GM12875 (cell line): ENCODE results near the gene SGK1.
"Not testable (repeated sequence)": the region's sequence is repeated elsewhere in the genome, so short reads cannot be mapped to it uniquely, and the experiment has no call there.

ENCODE experiments used
- H3K4me3 ChIP-seq: one replicate; pipeline ENCODE4 v1.5.1; 2011; ENCODE audit warnings: low read depth, low read length, control low read depth
- TF ChIP-seq, protein P1 (sequence below): IDR thresholded peaks from 2 replicates; pipeline ENCODE4 v1.5.1; 2011; ENCODE audit warnings: low read depth, mild to moderate bottlenecking, control low read depth, inconsistent platforms, low read length, moderate library complexity, borderline replicate concordance; ENCODE audit not compliant: insufficient read depth

Gene SGK1

DNA sequence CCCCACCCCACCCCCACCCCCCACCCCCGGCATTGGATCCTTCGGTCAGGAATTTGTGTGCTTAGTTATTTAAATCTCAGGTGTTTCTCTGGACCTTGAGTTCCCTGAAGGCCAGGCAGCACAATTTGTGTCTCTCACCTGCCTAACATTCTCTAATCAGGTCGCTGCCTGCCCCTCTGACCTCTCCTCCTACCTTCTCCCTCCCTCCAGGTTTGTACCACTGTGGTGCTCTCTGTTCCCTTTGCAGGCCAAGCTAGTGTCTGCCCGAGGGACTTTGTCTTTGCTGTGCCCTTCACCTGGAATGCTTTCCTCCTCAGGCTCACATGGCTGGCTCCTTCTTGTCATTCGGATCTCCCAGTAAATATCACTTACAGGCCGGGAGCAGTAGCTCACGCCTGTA is 134.1 kb downstream of the SGK1 start:
- TF ChIP-seq, protein P1, sequence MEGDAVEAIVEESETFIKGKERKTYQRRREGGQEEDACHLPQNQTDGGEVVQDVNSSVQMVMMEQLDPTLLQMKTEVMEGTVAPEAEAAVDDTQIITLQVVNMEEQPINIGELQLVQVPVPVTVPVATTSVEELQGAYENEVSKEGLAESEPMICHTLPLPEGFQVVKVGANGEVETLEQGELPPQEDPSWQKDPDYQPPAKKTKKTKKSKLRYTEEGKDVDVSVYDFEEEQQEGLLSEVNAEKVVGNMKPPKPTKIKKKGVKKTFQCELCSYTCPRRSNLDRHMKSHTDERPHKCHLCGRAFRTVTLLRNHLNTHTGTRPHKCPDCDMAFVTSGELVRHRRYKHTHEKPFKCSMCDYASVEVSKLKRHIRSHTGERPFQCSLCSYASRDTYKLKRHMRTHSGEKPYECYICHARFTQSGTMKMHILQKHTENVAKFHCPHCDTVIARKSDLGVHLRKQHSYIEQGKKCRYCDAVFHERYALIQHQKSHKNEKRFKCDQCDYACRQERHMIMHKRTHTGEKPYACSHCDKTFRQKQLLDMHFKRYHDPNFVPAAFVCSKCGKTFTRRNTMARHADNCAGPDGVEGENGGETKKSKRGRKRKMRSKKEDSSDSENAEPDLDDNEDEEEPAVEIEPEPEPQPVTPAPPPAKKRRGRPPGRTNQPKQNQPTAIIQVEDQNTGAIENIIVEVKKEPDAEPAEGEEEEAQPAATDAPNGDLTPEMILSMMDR: no peak

DNA sequence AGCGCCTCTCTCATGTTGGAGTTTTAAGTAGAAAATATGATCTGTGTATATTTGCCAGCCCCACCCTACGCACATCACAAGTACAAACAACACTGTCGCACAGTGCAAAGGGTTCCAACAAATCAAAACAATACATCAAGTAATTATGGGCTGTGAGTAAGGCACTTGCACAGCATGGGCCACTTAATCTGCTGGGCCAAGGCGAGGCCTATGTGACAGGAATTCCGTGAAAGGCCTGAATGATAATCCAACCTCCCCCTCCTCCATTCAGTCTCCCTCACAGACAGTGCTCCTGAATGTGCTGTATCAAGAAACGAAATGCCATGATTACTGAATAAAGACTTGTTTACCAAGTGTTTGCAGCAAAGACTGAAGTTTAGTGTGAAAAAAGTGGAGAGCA is 135.4 kb downstream of the SGK1 start:
- H3K4me3 ChIP-seq: no peak overlapping the region
- TF ChIP-seq, protein P1: no peak

More for the DNA sequence above, 134.1 kb downstream of the SGK1 start:
- no peak overlapping the region for H3K4me3 ChIP-seq

DNA sequence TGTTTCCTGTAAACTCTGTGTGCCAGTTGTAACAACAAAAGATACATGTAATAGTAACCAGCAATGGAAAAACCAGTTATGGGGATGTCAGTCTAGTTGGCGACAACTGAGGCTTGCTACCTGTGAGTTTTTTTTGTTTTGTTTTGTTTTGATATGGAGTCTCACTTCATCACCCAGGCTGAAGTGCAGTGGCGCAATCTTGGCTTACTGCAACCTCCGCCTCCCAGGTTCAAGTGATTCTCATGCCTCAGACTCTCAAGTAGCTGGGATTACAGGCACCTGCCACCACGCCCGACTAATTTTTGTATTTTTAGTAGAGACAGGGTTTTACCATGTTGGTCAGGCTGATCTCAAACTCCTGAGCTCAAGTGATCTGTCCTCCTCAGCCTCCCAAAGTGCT is 136.2 kb downstream of the SGK1 start:
- not testable (repeated sequence) for H3K4me3 ChIP-seq

DNA sequence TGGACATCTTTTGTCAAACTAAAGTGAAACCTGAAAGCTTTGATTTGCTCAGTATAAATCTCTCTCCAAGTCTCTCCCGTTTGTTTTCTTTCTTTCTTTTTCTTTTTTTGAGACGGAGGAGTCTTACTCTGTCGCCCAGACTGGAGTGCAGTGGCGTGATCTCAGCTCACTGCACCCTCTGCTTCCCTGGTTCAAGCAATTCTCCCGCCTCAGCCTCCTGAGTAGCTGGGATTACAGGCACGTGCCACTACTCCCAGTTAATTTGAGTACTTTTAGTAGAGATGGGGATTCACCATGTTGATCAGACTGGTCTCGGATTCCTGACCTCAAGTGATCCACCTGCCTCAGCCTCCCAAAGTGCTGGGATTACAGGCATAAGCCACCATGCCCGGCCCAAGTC is 136.7 kb downstream of the SGK1 start:
- H3K4me3 ChIP-seq: not testable (repeated sequence)

DNA sequence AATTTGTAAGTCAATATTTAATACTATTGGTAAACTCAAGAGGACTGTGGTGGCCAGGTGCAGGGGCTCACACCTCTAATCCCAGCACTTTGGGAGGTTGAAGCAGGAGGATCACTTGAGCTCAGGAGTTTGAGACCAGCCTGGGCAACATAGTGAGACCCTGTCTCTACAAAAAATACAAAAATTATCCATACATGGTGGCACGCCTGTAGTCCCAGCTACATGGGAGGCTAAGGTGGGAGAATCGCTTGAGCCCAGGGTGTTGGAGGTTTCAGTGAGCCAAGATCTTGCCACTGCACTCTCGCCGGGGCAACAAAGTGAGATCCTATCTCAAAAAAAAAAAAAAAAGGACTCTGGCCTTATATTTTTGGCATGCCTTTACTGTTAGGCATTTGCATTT is 137.4 kb downstream of the SGK1 start:
- H3K4me3 ChIP-seq: not testable (repeated sequence)

DNA sequence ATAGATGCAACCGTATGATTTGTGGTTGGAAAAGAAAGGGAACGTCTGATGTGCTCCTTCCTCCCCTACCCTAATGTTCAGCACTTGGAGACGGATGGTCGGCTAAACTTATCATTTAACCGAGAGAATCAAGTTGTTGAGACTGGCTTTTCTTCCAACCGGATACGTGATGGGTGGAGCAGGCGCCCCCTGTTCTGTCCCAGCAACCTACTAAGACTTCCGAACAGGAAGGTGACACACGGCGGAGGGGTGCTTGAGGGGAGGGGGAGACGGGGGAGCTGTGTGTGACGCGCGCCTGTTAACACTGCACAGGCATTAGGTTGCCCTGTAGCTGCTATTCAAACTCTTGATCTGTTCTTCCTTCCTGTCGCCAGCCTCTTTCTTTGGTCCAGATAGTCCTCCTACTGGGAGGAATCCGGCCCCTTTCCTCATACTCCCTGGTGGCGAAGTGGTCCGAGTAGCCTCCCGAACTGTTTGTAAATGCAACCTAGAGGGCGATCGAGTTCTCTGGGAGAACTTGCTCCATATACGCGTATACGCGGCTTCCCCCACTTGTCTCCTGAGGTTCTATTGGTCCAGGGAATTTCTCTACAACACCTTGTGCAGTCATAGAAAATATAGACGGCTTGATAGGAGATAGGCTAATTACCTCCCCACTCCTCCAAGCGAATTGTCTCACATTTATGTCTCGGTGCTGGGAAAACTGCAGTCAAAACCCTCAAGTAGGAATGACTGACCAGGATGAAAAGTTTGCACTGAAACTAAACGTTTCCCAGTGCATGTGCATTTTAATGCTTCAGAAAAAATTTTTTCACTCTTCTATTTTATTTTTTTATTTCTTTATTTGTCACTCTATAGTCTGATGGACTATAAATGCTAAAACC is 139.5 kb downstream of the SGK1 start:
- no peak overlapping the region for H3K4me3 ChIP-seq

DNA sequence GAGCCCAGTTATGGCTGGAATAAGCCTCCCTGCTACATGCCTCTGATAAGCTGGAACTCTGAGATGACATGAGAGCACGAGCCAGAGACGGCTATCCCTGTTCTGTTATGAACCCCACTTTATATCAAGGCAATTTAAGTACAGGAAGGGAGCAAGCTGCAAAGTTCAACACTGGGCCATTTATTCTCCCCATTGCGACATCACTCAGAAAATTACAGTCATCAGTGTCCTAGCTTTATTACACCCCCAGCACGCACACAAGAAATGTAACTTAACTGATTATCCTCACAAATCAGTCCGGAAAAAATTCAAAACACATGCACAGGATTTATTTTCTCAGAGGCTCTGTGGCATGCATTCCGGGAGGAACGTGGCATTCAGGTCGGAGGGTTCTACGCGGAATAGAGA is 140.2 kb downstream of the SGK1 start:
- TF ChIP-seq, protein P1: no peak
- no peak overlapping the region for H3K4me3 ChIP-seq

More for the DNA sequence above, 139.5 kb downstream of the SGK1 start:
- TF ChIP-seq, protein P1: peak; percentile 50

DNA sequence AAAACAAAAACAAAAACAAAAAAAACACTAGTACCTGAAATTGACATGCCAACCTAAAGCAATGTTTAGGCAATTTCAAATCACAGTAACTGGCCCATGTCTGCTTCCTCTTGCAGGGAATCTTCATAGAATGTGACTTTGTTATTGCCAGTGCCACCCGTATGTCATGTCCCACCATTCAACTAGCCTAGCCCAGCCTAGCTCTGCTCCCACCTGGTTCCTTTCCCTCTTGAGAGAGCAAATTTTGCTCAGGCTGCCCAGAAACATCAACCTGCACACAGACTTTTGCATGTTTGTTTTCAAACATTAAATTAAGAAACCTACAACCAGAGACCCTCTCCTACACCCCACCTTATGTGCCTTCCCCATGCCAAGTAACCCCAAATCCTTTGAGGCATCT is 140.7 kb downstream of the SGK1 start:
- TF ChIP-seq, protein P1: no peak

DNA sequence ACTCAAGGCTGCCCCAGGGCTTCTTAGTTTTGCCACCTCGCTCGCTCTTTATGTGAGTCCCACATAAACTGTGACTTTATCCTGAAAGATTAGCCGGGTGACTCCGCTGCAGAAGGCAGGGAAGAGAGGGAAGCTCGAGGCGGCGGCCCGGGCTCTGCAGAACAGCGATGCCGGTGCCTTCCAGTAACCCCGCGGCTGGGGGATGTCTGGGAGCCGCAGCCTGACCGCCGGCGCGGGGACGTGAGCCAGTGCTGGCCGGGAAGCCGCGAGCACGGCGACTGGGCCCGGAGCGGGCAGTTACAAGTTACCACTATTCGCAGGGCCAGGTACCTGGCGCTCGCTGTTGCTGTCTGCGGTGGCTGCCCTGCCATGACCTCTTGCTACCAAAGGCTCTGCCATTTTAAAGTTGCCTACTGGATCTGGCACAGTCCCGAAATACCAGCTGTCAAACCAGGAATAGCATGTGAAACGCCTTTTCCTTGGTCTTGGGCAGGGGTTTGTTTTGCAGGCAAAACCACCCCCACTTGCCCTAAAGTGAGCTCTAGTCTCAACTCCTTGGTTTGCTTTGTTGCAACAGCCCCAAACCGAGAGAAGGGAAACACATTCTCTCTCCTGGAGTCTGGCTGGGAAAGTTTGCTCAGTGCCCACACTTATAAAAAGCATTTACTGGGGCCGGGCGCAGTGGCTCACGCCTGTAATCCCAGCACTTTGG is 141.5 kb downstream of the SGK1 start:
- H3K4me3 ChIP-seq: no peak overlapping the region
- TF ChIP-seq, protein P1: no peak

More for the DNA sequence above, 140.7 kb downstream of the SGK1 start:
- no peak overlapping the region for H3K4me3 ChIP-seq
